GM18870 (cell line): ENCODE measurements around the gene PALM2AKAP2.
A peak's percentile ranks its signal among the peaks of the same experiment; 100 is the strongest.
"Not testable (repeated sequence)": the region's sequence is repeated elsewhere in the genome, so short reads cannot be mapped to it uniquely, and the experiment has no call there.

Experiments
- ATAC-seq: cut with Tn5 transposase; IDR thresholded peaks from one replicate; pipeline ENCODE4 v1.9.1; 2021; ENCODE audit warnings: moderate library complexity; ENCODE audit not compliant: unreplicated experiment

The PALM2AKAP2 gene

GRCh38 chr9:109802491-109802890 lies 22.5 kb downstream of the PALM2AKAP2 start:
- no peak for ATAC-seq

- no peak for ATAC-seq
Observed at GRCh38 chr9:109805050-109805449, 25.1 kb downstream of the PALM2AKAP2 start.

- ATAC-seq, result no peak
Observed at GRCh38 chr9:109806506-109807115, 26.6 kb downstream of the PALM2AKAP2 start.

GRCh38 chr9:109811876-109812275 lies 31.9 kb downstream of the PALM2AKAP2 start:
- no peak for ATAC-seq

- no peak for ATAC-seq
Observed at GRCh38 chr9:109812331-109812730, 32.3 kb downstream of the PALM2AKAP2 start.

GRCh38 chr9:109812818-109813281 lies 32.9 kb downstream of the PALM2AKAP2 start:
- ATAC-seq, result no peak

GRCh38 chr9:109813303-109813702 lies 33.3 kb downstream of the PALM2AKAP2 start:
- no peak for ATAC-seq

GRCh38 chr9:109813829-109814228 lies 33.8 kb downstream of the PALM2AKAP2 start:
- no peak for ATAC-seq

- no peak for ATAC-seq
Observed at GRCh38 chr9:109815366-109815947, 35.5 kb downstream of the PALM2AKAP2 start.

- no peak for ATAC-seq
Observed at GRCh38 chr9:109816490-109816889, 36.5 kb downstream of the PALM2AKAP2 start.

- no peak for ATAC-seq
Observed at GRCh38 chr9:109817146-109817845, 37.3 kb downstream of the PALM2AKAP2 start.

GRCh38 chr9:109817846-109818472 lies 38.0 kb downstream of the PALM2AKAP2 start:
- peak; percentile 64 for ATAC-seq

GRCh38 chr9:109821711-109822110 lies 41.7 kb downstream of the PALM2AKAP2 start:
- ATAC-seq, result no peak

GRCh38 chr9:109825383-109825782 lies 45.4 kb downstream of the PALM2AKAP2 start:
- ATAC-seq, result not testable (repeated sequence)

- no peak for ATAC-seq
Observed at GRCh38 chr9:109826559-109826958, 46.6 kb downstream of the PALM2AKAP2 start.

- no peak for ATAC-seq
Observed at GRCh38 chr9:109828254-109828653, 48.3 kb downstream of the PALM2AKAP2 start.
